ENCODE measurements around the gene MTMR2. TPM values are rescaled to one million over a fixed set of nuclear protein-coding genes. Genes with fewer than 3 reads are reported as not detected.

Gene MTMR2
- total and polyA plus RNA-seq, 4 donors = 11.6 to 53.7 (median 24.4) TPM

GRCh38 chr11:95925011-95925410 lies 1.1 kb upstream of the MTMR2 start:
- DNase-seq (no peak), ATAC-seq (ENCODE audit: insufficient read depth, low FRiP score) (peak; percentile 12)
- peak overlapping the region in 1 of 2 donors; percentile 98 for H3K9ac ChIP-seq (ENCODE audit: insufficient read depth in 1 of 2, low read length in 2 of 2)
- H3K9me3 ChIP-seq (ENCODE audit: control insufficient read depth in 4 of 4, insufficient read depth in 3 of 4, low read length in 3 of 4) = no peaks in the 10 kb centered on the region
- peaks cover 0 to 26% (median 6%) of the 10 kb centered on the region in 5 donors for H3K4me1 ChIP-seq (ENCODE audit: control insufficient read depth in 5 of 5, insufficient read depth in 5 of 5, low read length in 5 of 5)
- H3K27ac ChIP-seq (ENCODE audit: low read depth in 1 of 2, low read length in 1 of 2) = no peak overlapping the region
- no peaks in the 10 kb centered on the region for H3K36me3 ChIP-seq (ENCODE audit: control insufficient read depth in 4 of 4, insufficient read depth in 4 of 4, low read length in 4 of 4)
- H3K27me3 ChIP-seq (ENCODE audit: control insufficient read depth in 3 of 3, insufficient read depth in 3 of 3, low read length in 2 of 3) = no peaks in the 10 kb centered on the region
- 71 to 75% methylated on average over 5 of the region's 5 CpGs for WGBS, 2 donors
- no peak overlapping the region for H3K4me3 ChIP-seq
- no peak for TF ChIP-seq CTCF (IDR thresholded peaks at IDR 0.05; ENCODE audit: control extremely low read depth, extremely low read depth)

DNA sequence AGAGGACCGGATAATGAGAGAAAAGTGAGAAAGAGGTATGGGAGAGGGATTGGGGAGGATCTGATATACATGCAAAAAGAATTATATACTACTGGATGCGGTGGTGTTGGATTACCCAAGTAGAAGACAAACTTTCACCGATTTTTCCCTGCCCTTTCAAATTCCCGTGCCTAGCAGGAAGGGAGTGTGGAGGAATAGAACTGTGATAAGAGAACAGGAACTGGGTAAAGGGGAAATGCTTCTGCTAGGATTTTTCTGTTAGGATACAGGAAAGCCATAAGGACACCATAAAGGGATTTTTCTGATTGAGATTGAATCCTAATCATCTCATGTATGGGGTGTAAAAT lies 480 bp upstream of the MTMR2 start:
- no peak for TF ChIP-seq CTCF (IDR thresholded peaks at IDR 0.05; ENCODE audit: control extremely low read depth, extremely low read depth)
- Histone ChIP-seq H3K4me3 (peak overlapping the region; percentile 79), H3K4me1 (ENCODE audit: control insufficient read depth in 5 of 5, insufficient read depth in 5 of 5, low read length in 5 of 5) (peaks cover 0 to 26% (median 6%) of the 10 kb centered on the region in 5 donors), H3K27me3 (ENCODE audit: control insufficient read depth in 3 of 3, insufficient read depth in 3 of 3, low read length in 2 of 3) (no peaks in the 10 kb centered on the region), H3K36me3 (ENCODE audit: control insufficient read depth in 4 of 4, insufficient read depth in 4 of 4, low read length in 4 of 4) (no peaks in the 10 kb centered on the region), H3K9ac (ENCODE audit: insufficient read depth in 1 of 2, low read length in 2 of 2) (peak overlapping the region; percentile 97 to 98), H3K27ac (ENCODE audit: low read depth in 1 of 2, low read length in 1 of 2) (peak overlapping the region; percentile 88 to 99), H3K9me3 (ENCODE audit: control insufficient read depth in 4 of 4, insufficient read depth in 3 of 4, low read length in 3 of 4) (no peaks in the 10 kb centered on the region)
- ATAC-seq (ENCODE audit: insufficient read depth, low FRiP score) = peak; percentile 13
- peak in 2 of 3 donors; percentile 68 to 77 for DNase-seq
- 0 to 1% methylated on average over 4 of the region's 4 CpGs for WGBS, 2 donors

- TF ChIP-seq CTCF (IDR thresholded peaks at IDR 0.05; ENCODE audit: control extremely low read depth, extremely low read depth) = no peak
- Histone ChIP-seq H3K9ac (ENCODE audit: insufficient read depth in 1 of 2, low read length in 2 of 2) (peak overlapping the region; percentile 97 to 98), H3K4me1 (ENCODE audit: control insufficient read depth in 5 of 5, insufficient read depth in 5 of 5, low read length in 5 of 5) (peaks cover 0 to 26% (median 6%) of the 10 kb centered on the region in 5 donors), H3K4me3 (peak overlapping the region; percentile 79), H3K9me3 (ENCODE audit: control insufficient read depth in 4 of 4, insufficient read depth in 3 of 4, low read length in 3 of 4) (no peaks in the 10 kb centered on the region), H3K27me3 (ENCODE audit: control insufficient read depth in 3 of 3, insufficient read depth in 3 of 3, low read length in 2 of 3) (no peaks in the 10 kb centered on the region), H3K27ac (ENCODE audit: low read depth in 1 of 2, low read length in 1 of 2) (peak overlapping the region; percentile 88 to 99), H3K36me3 (ENCODE audit: control insufficient read depth in 4 of 4, insufficient read depth in 4 of 4, low read length in 4 of 4) (no peaks in the 10 kb centered on the region)
- DNase-seq = peak in 1 of 3 donors; percentile 51
- 0% methylated on average over 7 of the region's 7 CpGs for WGBS, 2 donors
- ATAC-seq (ENCODE audit: insufficient read depth, low FRiP score) = no peak
Observed at GRCh38 chr11:95923439-95923727, 524 bp downstream of the MTMR2 start.
